WTC11 (cell line): ENCODE results near the gene BZW2. TPM values are rescaled to one million over a fixed set of nuclear protein-coding genes. Genes with fewer than 3 reads are reported as not detected.

Experiments used
- ATAC-seq: fragments of 200-7000 bp; cut with Tn5 transposase; 2 replicates; pipeline ENCODE4 v1.10.0; 2021; ENCODE audit warnings: mild to moderate bottlenecking, moderate library complexity
- CTCF ChIA-PET: fragments of 300-600 bp; sonication (Branson Sonifier 250); formaldehyde crosslinking; loops from one replicate; lab custom pipeline; 2021; ENCODE audit warnings: antibody characterized with exemption; lab: Charles Lee
- POLR2A ChIA-PET: fragments of 350-600 bp; sonication (Branson Sonifier 250); formaldehyde crosslinking; loops from one replicate; lab custom pipeline; 2021; ENCODE audit warnings: antibody characterized with exemption; lab: Charles Lee
- DNase-seq: peaks from one replicate; pipeline ENCODE4 v3.0.0; 2021; ENCODE audit warnings: low spot score
- H3K27ac Mint-ChIP-seq: 2 replicates; pipeline ENCODE4 v1.8.0; 2021; ENCODE audit warnings: mixed read lengths
- H3K27me3 Mint-ChIP-seq: 2 replicates; pipeline ENCODE4 v1.8.0; 2021; ENCODE audit warnings: low read depth, mild to moderate bottlenecking, moderate library complexity, mixed read lengths
- H3K36me3 Mint-ChIP-seq: 2 replicates; pipeline ENCODE4 v1.8.0; 2021; ENCODE audit warnings: mixed read lengths
- H3K4me1 Mint-ChIP-seq: 2 replicates; pipeline ENCODE4 v1.8.0; 2022; ENCODE audit warnings: mixed read lengths
- H3K4me3 Mint-ChIP-seq: 2 replicates; pipeline ENCODE4 v1.8.0; 2021; ENCODE audit warnings: mild to moderate bottlenecking, moderate library complexity, mixed read lengths
- H3K9me3 Mint-ChIP-seq: 2 replicates; pipeline ENCODE4 v1.8.0; 2021; ENCODE audit warnings: mixed read lengths
- E2F4 ChIP-seq: sonication (generic); formaldehyde crosslinking; IDR thresholded peaks from 2 replicates; pipeline ENCODE4 v1.8.1; 2022; ENCODE audit warnings: low read depth, mild to moderate bottlenecking, moderate library complexity, missing genetic modification reagents, borderline replicate concordance
- ESRRA ChIP-seq: sonication (generic); formaldehyde crosslinking; IDR thresholded peaks from 2 replicates; pipeline ENCODE4 v1.8.1; 2022; ENCODE audit warnings: mild to moderate bottlenecking, missing genetic modification reagents, borderline replicate concordance
- FOXJ3 ChIP-seq: sonication (generic); formaldehyde crosslinking; IDR thresholded peaks from 2 replicates; pipeline ENCODE4 v1.9.0; 2021; ENCODE audit warnings: missing genetic modification reagents, mild to moderate bottlenecking, borderline replicate concordance
- FOXP1 ChIP-seq: sonication (generic); formaldehyde crosslinking; IDR thresholded peaks from 2 replicates; pipeline ENCODE4 v1.8.0; 2022; ENCODE audit warnings: missing genetic modification reagents, mild to moderate bottlenecking, moderate library complexity, borderline replicate concordance
- NFE2L1 ChIP-seq: sonication (generic); formaldehyde crosslinking; IDR thresholded peaks from 2 replicates; pipeline ENCODE4 v1.8.1; 2023; ENCODE audit warnings: missing genetic modification reagents
- RORB ChIP-seq: fragments of 250-450 bp; sonication (Bioruptor Pico); IDR thresholded peaks from 2 replicates; pipeline ENCODE4 v1.9.0; 2021; ENCODE audit warnings: mild to moderate bottlenecking
- TCF7 ChIP-seq: sonication (generic); formaldehyde crosslinking; IDR thresholded peaks from 2 replicates; pipeline ENCODE4 v1.8.0; 2022; ENCODE audit warnings: mild to moderate bottlenecking, low read depth, missing genetic modification reagents, moderate library complexity
- ZMAT4 ChIP-seq: fragments of 250-450 bp; sonication (Bioruptor Pico); IDR thresholded peaks from 2 replicates; pipeline ENCODE4 v1.9.0; 2021; ENCODE audit warnings: mild to moderate bottlenecking
- ZNF396 ChIP-seq: fragments of 250-450 bp; sonication (Bioruptor Pico); IDR thresholded peaks from 2 replicates; pipeline ENCODE4 v1.8.0; 2021; ENCODE audit warnings: mild to moderate bottlenecking, moderate library complexity, borderline replicate concordance
- ZNF532 ChIP-seq: fragments of 250-450 bp; sonication (Bioruptor Pico); IDR thresholded peaks from 2 replicates; pipeline ENCODE4 v1.9.0; 2021; ENCODE audit warnings: mild to moderate bottlenecking, borderline replicate concordance
- ZNF671 ChIP-seq: fragments of 250-450 bp; sonication (Bioruptor Pico); IDR thresholded peaks from 2 replicates; pipeline ENCODE4 v1.8.0; 2021; ENCODE audit warnings: mild to moderate bottlenecking
- total RNA-seq: library from RNA; stranded (reverse); gene quantifications from 3 replicates; pipeline ENCODE4 v1.2.3, GENCODE V29; 2021
- TF ChIP-seq, protein P1 (sequence below): sonication (generic); formaldehyde crosslinking; IDR thresholded peaks from 2 replicates; pipeline ENCODE4 v1.8.0; 2022; ENCODE audit warnings: mild to moderate bottlenecking, missing genetic modification reagents
- TF ChIP-seq, protein P2 (sequence below): sonication (generic); formaldehyde crosslinking; IDR thresholded peaks from 2 replicates; pipeline ENCODE4 v1.8.1; 2023; ENCODE audit warnings: mild to moderate bottlenecking, missing genetic modification reagents, borderline replicate concordance
- TF ChIP-seq, protein P3 (sequence below): sonication (generic); formaldehyde crosslinking; IDR thresholded peaks from 2 replicates; pipeline ENCODE4 v1.8.1; 2023; ENCODE audit warnings: mild to moderate bottlenecking, missing genetic modification reagents, moderate library complexity
- TF ChIP-seq, protein P4 (sequence below): sonication (generic); formaldehyde crosslinking; IDR thresholded peaks from 2 replicates; pipeline ENCODE4 v1.8.0; 2023; ENCODE audit warnings: missing genetic modification reagents

Gene BZW2
- total RNA-seq, 1 experiment from 2014 or later: 105 TPM

GRCh38 chr7:16740623-16740953, 94.6 kb downstream of the BZW2 start (continued):
- TF ChIP-seq ZNF532 (no peak), ESRRA (no peak), NFE2L1 (CRISPR knock-in tag) (no peak), TCF7 (CRISPR knock-in tag) (no peak), ZNF396 (CRISPR knock-in tag) (no peak), RORB (no peak), ZNF671 (CRISPR knock-in tag) (no peak), FOXP1 (CRISPR knock-in tag) (no peak)
- TF ChIP-seq, protein P1, sequence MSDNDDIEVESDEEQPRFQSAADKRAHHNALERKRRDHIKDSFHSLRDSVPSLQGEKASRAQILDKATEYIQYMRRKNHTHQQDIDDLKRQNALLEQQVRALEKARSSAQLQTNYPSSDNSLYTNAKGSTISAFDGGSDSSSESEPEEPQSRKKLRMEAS (CRISPR knock-in tag): no peak
- TF ChIP-seq, protein P2, sequence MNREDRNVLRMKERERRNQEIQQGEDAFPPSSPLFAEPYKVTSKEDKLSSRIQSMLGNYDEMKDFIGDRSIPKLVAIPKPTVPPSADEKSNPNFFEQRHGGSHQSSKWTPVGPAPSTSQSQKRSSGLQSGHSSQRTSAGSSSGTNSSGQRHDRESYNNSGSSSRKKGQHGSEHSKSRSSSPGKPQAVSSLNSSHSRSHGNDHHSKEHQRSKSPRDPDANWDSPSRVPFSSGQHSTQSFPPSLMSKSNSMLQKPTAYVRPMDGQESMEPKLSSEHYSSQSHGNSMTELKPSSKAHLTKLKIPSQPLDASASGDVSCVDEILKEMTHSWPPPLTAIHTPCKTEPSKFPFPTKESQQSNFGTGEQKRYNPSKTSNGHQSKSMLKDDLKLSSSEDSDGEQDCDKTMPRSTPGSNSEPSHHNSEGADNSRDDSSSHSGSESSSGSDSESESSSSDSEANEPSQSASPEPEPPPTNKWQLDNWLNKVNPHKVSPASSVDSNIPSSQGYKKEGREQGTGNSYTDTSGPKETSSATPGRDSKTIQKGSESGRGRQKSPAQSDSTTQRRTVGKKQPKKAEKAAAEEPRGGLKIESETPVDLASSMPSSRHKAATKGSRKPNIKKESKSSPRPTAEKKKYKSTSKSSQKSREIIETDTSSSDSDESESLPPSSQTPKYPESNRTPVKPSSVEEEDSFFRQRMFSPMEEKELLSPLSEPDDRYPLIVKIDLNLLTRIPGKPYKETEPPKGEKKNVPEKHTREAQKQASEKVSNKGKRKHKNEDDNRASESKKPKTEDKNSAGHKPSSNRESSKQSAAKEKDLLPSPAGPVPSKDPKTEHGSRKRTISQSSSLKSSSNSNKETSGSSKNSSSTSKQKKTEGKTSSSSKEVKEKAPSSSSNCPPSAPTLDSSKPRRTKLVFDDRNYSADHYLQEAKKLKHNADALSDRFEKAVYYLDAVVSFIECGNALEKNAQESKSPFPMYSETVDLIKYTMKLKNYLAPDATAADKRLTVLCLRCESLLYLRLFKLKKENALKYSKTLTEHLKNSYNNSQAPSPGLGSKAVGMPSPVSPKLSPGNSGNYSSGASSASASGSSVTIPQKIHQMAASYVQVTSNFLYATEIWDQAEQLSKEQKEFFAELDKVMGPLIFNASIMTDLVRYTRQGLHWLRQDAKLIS (CRISPR knock-in tag): no peak
- TF ChIP-seq, all 79 proteins: peak for 0

- ATAC-seq (no peak), DNase-seq (no peak)
- no peaks in the 10 kb centered on the region for H3K27me3 Mint-ChIP-seq
- no peak overlapping the region for H3K27ac Mint-ChIP-seq
- CTCF ChIA-PET: no interaction called here
- POLR2A ChIA-PET: no interaction called here
- peaks cover 43% of the 10 kb centered on the region for H3K4me1 Mint-ChIP-seq
- H3K4me3 Mint-ChIP-seq: no peak overlapping the region
- no peaks in the 10 kb centered on the region for H3K36me3 Mint-ChIP-seq
- no peaks in the 10 kb centered on the region for H3K9me3 Mint-ChIP-seq
- TF ChIP-seq, protein P1 (CRISPR knock-in tag): no peak
- no peak for TF ChIP-seq ZNF671 (CRISPR knock-in tag)
- TF ChIP-seq FOXJ3 (CRISPR knock-in tag): no peak
- TF ChIP-seq, protein P3, sequence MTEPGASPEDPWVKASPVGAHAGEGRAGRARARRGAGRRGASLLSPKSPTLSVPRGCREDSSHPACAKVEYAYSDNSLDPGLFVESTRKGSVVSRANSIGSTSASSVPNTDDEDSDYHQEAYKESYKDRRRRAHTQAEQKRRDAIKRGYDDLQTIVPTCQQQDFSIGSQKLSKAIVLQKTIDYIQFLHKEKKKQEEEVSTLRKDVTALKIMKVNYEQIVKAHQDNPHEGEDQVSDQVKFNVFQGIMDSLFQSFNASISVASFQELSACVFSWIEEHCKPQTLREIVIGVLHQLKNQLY: no peak
- TF ChIP-seq, protein P4, sequence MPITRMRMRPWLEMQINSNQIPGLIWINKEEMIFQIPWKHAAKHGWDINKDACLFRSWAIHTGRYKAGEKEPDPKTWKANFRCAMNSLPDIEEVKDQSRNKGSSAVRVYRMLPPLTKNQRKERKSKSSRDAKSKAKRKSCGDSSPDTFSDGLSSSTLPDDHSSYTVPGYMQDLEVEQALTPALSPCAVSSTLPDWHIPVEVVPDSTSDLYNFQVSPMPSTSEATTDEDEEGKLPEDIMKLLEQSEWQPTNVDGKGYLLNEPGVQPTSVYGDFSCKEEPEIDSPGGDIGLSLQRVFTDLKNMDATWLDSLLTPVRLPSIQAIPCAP: no peak
- no peak for TF ChIP-seq ZMAT4 (CRISPR knock-in tag)
- TF ChIP-seq E2F4 (CRISPR knock-in tag): no peak
These were observed 95.0 kb downstream of the BZW2 start for GRCh38 chr7:16740996-16741395.
